ENCODE measurements around the gene RBMS2.
"Not testable (repeated sequence)": the region's sequence is repeated elsewhere in the genome, so short reads cannot be mapped to it uniquely, and the experiment has no call there.

- TF ChIP-seq, protein P1, sequence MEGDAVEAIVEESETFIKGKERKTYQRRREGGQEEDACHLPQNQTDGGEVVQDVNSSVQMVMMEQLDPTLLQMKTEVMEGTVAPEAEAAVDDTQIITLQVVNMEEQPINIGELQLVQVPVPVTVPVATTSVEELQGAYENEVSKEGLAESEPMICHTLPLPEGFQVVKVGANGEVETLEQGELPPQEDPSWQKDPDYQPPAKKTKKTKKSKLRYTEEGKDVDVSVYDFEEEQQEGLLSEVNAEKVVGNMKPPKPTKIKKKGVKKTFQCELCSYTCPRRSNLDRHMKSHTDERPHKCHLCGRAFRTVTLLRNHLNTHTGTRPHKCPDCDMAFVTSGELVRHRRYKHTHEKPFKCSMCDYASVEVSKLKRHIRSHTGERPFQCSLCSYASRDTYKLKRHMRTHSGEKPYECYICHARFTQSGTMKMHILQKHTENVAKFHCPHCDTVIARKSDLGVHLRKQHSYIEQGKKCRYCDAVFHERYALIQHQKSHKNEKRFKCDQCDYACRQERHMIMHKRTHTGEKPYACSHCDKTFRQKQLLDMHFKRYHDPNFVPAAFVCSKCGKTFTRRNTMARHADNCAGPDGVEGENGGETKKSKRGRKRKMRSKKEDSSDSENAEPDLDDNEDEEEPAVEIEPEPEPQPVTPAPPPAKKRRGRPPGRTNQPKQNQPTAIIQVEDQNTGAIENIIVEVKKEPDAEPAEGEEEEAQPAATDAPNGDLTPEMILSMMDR (IDR thresholded peaks at IDR 0.05), result not testable (repeated sequence)
- TF ChIP-seq EZH2 (IDR thresholded peaks at IDR 0.05; ENCODE audit: borderline replicate concordance, insufficient read depth, low read depth, low read length, poor library complexity, severe bottlenecking), result not testable (repeated sequence)
Measured at GRCh38 chr12:56499879-56500278, 21.7 kb upstream of the RBMS2 start.
